ENCODE results near the gene PDE7B. TPM values are rescaled to one million over a fixed set of nuclear protein-coding genes. Genes with fewer than 3 reads are reported as not detected.

Gene PDE7B
- total and polyA plus RNA-seq, 10 donors, result 0.54 to 4.6 (median 1.5) TPM

DNA sequence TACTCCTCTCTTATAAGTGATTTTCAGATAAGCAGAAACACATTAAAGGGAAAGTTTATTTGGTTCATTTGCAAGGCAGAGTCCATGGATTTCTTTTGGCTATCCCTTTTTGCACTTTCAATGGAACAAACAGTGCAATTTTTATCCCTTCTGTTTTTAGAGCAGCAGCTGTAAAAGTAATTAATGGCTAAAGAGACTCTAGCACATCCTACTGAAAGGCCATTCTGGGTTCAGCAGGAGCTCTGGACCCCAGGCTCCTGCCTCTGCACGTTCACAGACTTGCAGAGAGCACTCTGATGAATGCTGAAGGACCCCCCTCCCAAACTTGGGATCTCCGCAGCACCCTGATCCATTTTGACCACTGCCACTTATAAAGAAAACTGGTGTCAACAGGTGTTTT lies 40.3 kb upstream of the PDE7B start:
- H3K27me3 ChIP-seq (replicated peaks in 1 of 7), result no peaks in the 10 kb centered on the region
- H3K27ac ChIP-seq, result no peak overlapping the region
- no peaks in the 10 kb centered on the region for H3K36me3 ChIP-seq
- no peak overlapping the region for H3K4me3 ChIP-seq
- peaks cover 0 to 8% (median 0%) of the 10 kb centered on the region in 8 donors for H3K9me3 ChIP-seq
- no peaks in the 10 kb centered on the region for H3K4me1 ChIP-seq
- intact Hi-C loops (cut with DNase I; ENCODE audit: low total_unique reads), result no loop called here
- no peak for DNase-seq
- WGBS, 5 donors, result 74 to 94% (median 76%) methylated on average over 2 of the region's 2 CpGs
- no peak for TF ChIP-seq POLR2AphosphoS5 (IDR thresholded peaks at IDR 0.05)
- no peak for TF ChIP-seq POLR2A (IDR thresholded peaks at IDR 0.05)
- TF ChIP-seq, protein P1, sequence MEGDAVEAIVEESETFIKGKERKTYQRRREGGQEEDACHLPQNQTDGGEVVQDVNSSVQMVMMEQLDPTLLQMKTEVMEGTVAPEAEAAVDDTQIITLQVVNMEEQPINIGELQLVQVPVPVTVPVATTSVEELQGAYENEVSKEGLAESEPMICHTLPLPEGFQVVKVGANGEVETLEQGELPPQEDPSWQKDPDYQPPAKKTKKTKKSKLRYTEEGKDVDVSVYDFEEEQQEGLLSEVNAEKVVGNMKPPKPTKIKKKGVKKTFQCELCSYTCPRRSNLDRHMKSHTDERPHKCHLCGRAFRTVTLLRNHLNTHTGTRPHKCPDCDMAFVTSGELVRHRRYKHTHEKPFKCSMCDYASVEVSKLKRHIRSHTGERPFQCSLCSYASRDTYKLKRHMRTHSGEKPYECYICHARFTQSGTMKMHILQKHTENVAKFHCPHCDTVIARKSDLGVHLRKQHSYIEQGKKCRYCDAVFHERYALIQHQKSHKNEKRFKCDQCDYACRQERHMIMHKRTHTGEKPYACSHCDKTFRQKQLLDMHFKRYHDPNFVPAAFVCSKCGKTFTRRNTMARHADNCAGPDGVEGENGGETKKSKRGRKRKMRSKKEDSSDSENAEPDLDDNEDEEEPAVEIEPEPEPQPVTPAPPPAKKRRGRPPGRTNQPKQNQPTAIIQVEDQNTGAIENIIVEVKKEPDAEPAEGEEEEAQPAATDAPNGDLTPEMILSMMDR (IDR thresholded peaks at IDR 0.05 in 8 of 11, conservative IDR thresholded peaks at IDR 0.05 in 3 of 11), result no peak

DNA sequence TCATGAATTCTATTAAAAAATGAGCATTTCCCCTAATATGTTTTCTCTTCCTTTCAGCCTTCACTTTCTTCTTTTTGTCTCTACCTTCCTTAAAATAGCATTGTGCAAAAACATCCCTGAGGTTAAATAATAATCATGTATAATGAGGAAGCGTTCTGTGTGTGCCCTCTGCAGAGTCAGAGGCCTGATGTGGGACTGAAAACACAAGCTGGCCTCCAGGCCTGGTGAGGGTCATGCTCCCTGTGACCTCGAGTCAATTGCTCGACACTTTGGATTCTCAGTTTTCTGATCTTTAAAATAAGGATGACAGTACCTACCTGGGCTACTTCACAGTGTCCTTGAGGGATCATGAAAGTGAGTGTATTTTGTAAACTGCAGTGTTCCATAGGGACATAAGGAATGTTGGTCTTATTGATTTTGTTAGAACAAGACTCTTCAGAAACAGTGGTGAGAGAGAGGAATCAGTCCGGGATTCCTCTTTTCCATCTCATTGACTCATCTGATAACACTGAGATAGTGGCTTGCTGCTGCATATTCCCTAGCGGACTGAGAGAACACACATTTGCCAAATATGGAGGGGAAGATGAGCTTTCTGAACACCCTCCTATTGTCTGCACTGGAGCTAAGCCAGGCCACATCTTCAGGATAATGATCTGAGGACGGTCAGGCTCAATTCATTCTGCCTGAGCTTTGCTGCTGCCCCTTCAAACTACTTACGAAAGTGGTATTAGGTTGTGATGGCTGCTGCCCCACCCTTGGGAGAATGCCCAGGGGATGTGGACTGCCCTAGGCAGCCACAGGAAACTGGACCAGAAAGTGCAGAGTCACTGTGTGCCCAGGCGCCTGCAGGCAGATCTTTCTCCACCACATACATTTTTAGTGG lies 39.6 kb upstream of the PDE7B start:
- 59 to 82% (median 67%) methylated on average over 8 of the region's 8 CpGs for WGBS, 5 donors
- Histone ChIP-seq H3K4me3 (no peak overlapping the region), H3K27ac (no peak overlapping the region), H3K36me3 (no peaks in the 10 kb centered on the region), H3K4me1 (no peaks in the 10 kb centered on the region), H3K27me3 (replicated peaks in 1 of 7) (no peaks in the 10 kb centered on the region), H3K9me3 (peaks cover 0 to 8% (median 0%) of the 10 kb centered on the region in 8 donors)
- no peak for TF ChIP-seq POLR2AphosphoS5 (IDR thresholded peaks at IDR 0.05)
- TF ChIP-seq, protein P1 (IDR thresholded peaks at IDR 0.05 in 8 of 11, conservative IDR thresholded peaks at IDR 0.05 in 3 of 11), result no peak
- intact Hi-C loops (cut with DNase I; ENCODE audit: low total_unique reads), result no loop called here
- no peak for DNase-seq

DNA sequence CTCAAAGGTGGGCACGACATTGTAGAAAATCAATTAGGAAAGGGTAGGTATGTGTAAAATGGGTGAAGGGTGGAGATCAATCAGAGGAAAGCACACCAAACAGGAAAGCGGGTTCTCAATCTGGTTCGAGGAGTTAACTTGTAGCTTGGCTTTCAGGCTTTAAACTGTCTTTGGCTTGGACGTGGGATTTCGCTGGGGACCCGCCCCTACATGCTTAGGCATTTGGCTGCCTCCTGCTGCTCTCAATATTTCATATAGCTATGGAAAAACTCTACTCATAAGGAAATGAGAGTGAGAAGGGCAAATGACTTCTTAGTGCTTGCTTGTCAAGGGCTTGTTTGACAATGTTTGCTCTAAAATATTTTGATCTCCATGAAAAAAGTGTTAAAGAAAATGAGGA lies 38.1 kb upstream of the PDE7B start:
- 80 to 88% (median 82%) methylated on average over 6 of the region's 6 CpGs for WGBS, 5 donors
- TF ChIP-seq, protein P1 (IDR thresholded peaks at IDR 0.05 in 8 of 11, conservative IDR thresholded peaks at IDR 0.05 in 3 of 11), result no peak
- no peak for TF ChIP-seq POLR2A (IDR thresholded peaks at IDR 0.05)

DNA sequence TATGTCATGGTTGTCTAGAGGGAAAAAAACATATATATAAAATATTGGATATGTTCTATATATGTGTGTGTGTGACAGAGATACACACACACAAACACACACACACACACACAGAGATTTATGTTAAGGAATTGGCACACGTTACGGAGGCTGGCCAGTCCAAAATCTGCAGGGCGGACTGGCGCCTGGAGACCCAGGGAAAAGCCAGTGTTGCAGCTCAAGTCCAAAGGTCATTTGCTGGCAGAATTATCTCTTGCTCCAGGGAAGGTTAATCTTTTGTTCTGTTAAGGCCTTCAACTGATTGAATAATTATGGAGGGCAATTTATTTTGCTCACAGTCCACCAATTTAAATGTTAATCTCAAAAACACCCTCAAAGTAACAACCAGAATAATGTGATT lies 37.5 kb upstream of the PDE7B start:
- TF ChIP-seq, protein P1 (IDR thresholded peaks at IDR 0.05 in 8 of 11, conservative IDR thresholded peaks at IDR 0.05 in 3 of 11), result no peak
- no peak for TF ChIP-seq POLR2AphosphoS5 (IDR thresholded peaks at IDR 0.05)
- no peak for TF ChIP-seq POLR2A (IDR thresholded peaks at IDR 0.05)
- H3K4me1 ChIP-seq, result no peaks in the 10 kb centered on the region
- WGBS, 5 donors, result 82 to 96% (median 90%) methylated on average over 4 of the region's 4 CpGs
- no peaks in the 10 kb centered on the region for H3K27me3 ChIP-seq (replicated peaks in 1 of 7)
- intact Hi-C loops (cut with DNase I; ENCODE audit: low total_unique reads), result no loop called here
- H3K36me3 ChIP-seq, result no peaks in the 10 kb centered on the region
- no peak for DNase-seq
- H3K9me3 ChIP-seq, result peaks cover 0 to 8% (median 0%) of the 10 kb centered on the region in 8 donors
- no peak overlapping the region for H3K27ac ChIP-seq
- H3K4me3 ChIP-seq, result no peak overlapping the region

More for the DNA sequence above, 38.1 kb upstream of the PDE7B start:
- Histone ChIP-seq H3K4me3 (no peak overlapping the region), H3K4me1 (no peaks in the 10 kb centered on the region), H3K9me3 (peaks cover 0 to 8% (median 0%) of the 10 kb centered on the region in 8 donors), H3K27me3 (replicated peaks in 1 of 7) (no peaks in the 10 kb centered on the region), H3K36me3 (no peaks in the 10 kb centered on the region), H3K27ac (no peak overlapping the region)
- intact Hi-C loops (cut with DNase I; ENCODE audit: low total_unique reads), result no loop called here
- no peak for DNase-seq
